Ramos (cell line): ENCODE data around the gene ATP5IF1.

Experiments used
- in situ Hi-C: fragments of 300-500 bp; cut with MboI; formaldehyde crosslinking; loops from one replicate; pipeline ENCODE4 v1.14.3; 2022; ENCODE audit warnings: low sequenced_read_pairs; ENCODE audit not compliant: unreplicated experiment

The ATP5IF1 gene

GRCh38 chr1:28235755-28236655 lies at the start of gene ATP5IF1:
Gene ATP5IF1, plus strand, starts transcription at chr1:28236124. Its CDS starts 60 bp downstream, at chr1:28236184.
- in situ Hi-C loops, result no loop called here

GRCh38 chr1:28190337-28190979 lies 45.5 kb upstream of the ATP5IF1 start:
- in situ Hi-C loops, result no loop called here

- in situ Hi-C loops, result no loop called here
Observed at GRCh38 chr1:28190996-28191645, 44.8 kb upstream of the ATP5IF1 start.

GRCh38 chr1:28193701-28194161 lies 42.2 kb upstream of the ATP5IF1 start:
- in situ Hi-C loops, result no loop called here

- in situ Hi-C loops, result no loop called here
Observed at GRCh38 chr1:28194326-28195035, 41.4 kb upstream of the ATP5IF1 start.

- in situ Hi-C loops, result no loop called here
Observed at GRCh38 chr1:28195780-28196179, 40.1 kb upstream of the ATP5IF1 start.

- in situ Hi-C loops, result no loop called here
Observed at GRCh38 chr1:28196330-28196729, 39.6 kb upstream of the ATP5IF1 start.

GRCh38 chr1:28197682-28198415 lies 38.1 kb upstream of the ATP5IF1 start:
- in situ Hi-C loops, result no loop called here

GRCh38 chr1:28199328-28200233 lies 36.3 kb upstream of the ATP5IF1 start:
- in situ Hi-C loops, result loop anchor here (25.0 kb wide), 1 partner anchor 337 kb away; the partner anchor contains the start of gene THEMIS2

GRCh38 chr1:28200234-28200873 lies 35.6 kb upstream of the ATP5IF1 start:
- in situ Hi-C loops, result loop anchor here (25.0 kb wide), 1 partner anchor 338 kb away; the partner anchor contains the start of gene THEMIS2

GRCh38 chr1:28205243-28205642 lies 30.7 kb upstream of the ATP5IF1 start:
- in situ Hi-C loops, result loop anchor here (25.0 kb wide), 1 partner anchor 343 kb away; the partner anchor contains the start of gene THEMIS2

- in situ Hi-C loops, result loop anchor here (25.0 kb wide), 1 partner anchor 347 kb away; the partner anchor contains the start of gene THEMIS2
Observed at GRCh38 chr1:28208818-28209441, 27.0 kb upstream of the ATP5IF1 start.

GRCh38 chr1:28209700-28210099 lies 26.2 kb upstream of the ATP5IF1 start:
- in situ Hi-C loops, result loop anchor here (25.0 kb wide), 1 partner anchor 347 kb away; the partner anchor contains the start of gene THEMIS2

- in situ Hi-C loops, result loop anchor here (25.0 kb wide), 1 partner anchor 351 kb away; the partner anchor contains the start of gene THEMIS2
Observed at GRCh38 chr1:28213315-28213714, 22.6 kb upstream of the ATP5IF1 start.

- in situ Hi-C loops, result no loop called here
Observed at GRCh38 chr1:28229089-28229488, 6.8 kb upstream of the ATP5IF1 start.

GRCh38 chr1:28229996-28230395 lies 5.9 kb upstream of the ATP5IF1 start:
- in situ Hi-C loops, result no loop called here
